HK-2 (cell line): ENCODE measurements around the gene PRSS38.
"Not testable (repeated sequence)": the region's sequence is repeated elsewhere in the genome, so short reads cannot be mapped to it uniquely, and the experiment has no call there.

Source experiments
- DNase-seq: peaks from one replicate; pipeline ENCODE4 v3.0.0-alpha.2; 2018; ENCODE audit not compliant: unreplicated experiment

The PRSS38 gene

GRCh38 chr1:227844320-227845146, 29.1 kb downstream of the PRSS38 start:
- DNase-seq = no peak

DNA sequence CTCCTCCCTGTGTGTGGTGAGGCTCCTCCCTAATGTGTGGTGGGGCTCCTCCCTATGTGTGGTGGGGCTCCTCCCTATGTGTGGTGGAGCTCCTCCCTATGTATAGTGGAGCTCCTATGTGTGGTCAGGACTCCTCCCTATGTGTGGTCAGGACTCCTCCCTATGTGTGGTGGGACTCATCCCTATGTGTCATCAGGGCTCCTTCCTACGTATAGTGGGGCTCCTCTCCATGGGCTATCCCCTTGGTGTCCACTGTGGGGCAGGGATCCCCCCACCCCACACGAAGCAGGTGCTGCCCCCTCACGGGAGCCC, 29.6 kb downstream of the PRSS38 start:
- no peak for DNase-seq

DNA sequence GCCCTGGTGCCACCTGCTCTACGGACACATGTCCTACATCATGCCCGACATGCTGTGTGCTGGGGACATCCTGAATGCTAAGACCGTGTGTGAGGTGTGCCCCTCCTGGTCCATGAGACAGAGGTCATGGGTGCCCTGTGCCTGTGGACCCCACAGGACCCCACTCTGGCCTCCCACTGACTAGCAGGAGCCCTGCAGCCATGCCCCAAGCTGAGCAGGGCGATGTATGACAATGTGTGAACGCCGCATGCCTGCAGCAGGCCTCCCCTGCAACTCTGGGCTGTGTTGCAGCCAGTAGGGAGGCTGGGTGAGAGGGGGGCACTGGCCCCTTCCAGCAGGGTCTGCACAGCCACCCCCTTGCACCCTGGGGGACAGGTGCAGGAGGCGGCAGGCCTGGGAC, 30.0 kb downstream of the PRSS38 start:
- DNase-seq = no peak

GRCh38 chr1:227846265-227846858, 30.9 kb downstream of the PRSS38 start:
- no peak for DNase-seq

- not testable (repeated sequence) for DNase-seq
Observed at GRCh38 chr1:227847046-227847445, 31.6 kb downstream of the PRSS38 start.

GRCh38 chr1:227848430-227848932, 33.0 kb downstream of the PRSS38 start:
- no peak for DNase-seq

- no peak for DNase-seq
Observed at GRCh38 chr1:227849251-227849650, 33.8 kb downstream of the PRSS38 start.

- DNase-seq = no peak
Observed at GRCh38 chr1:227854189-227854588, 38.7 kb downstream of the PRSS38 start.

DNA sequence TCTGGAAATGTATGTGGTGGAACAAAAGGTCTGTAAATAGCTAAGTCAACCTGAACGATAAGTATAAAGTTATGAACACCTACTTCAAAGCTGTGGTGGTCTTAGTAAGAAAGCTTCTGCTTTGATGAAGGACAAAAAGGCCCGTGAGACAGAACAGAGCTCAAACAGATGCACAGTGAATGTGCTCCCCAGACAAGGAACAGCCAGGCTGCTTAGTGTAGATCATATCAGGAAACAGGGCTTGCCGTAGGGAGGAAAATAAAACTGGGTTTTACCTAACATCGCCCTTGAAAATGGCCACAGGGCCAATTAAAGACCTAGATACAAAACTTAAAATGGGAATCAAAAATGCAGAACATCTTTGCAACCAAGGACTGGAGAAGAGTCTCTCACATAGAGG, 40.2 kb downstream of the PRSS38 start:
- no peak for DNase-seq

GRCh38 chr1:227856147-227856858, 40.8 kb downstream of the PRSS38 start:
- no peak for DNase-seq

DNA sequence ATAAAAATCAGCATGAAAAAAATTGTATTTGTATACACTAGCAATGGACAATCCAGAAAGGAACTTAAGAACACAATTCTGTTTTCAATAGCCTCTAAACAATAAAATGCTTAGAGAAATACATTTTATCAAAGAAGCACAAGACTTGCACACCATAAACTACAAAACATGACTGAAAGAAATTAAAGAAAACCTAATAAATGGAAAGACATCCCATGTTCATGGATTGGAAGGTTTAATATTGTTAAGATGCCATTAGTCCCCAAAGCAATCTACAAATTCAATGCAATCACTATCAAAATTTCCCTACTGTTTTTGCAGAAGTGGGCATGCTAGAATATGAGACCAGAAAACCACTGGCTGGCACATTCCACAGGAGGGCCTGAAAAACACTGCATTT, 49.4 kb downstream of the PRSS38 start:
- DNase-seq = no peak

DNA sequence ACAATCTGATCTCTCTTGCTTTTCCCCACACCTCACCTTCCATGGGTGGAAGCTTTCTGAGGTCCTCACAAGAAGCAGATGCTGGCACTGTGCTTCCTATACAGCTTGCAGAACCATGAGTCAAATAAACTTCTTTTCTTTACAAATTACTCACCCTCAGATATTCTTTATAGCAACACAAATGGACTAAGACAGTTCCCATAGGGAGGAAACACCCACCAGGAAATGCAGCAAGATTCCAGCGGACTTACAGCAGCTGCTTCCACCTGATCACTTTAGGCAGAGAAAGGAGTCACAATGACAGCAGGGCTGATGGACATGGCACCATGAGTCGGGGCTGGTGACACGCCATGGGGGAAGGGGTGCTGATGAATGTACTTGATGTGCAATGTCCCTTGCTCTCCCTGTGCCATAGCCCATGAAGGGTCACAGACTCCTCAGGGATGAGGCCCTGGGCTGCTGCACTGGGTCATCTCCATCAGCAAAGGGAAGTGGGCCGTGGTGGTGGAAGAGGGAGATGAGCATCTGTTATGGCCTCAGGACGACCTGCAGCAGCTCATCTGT, 53.9 kb downstream of the PRSS38 start:
- DNase-seq = no peak

GRCh38 chr1:227869851-227870305, 54.4 kb downstream of the PRSS38 start:
- no peak for DNase-seq

DNA sequence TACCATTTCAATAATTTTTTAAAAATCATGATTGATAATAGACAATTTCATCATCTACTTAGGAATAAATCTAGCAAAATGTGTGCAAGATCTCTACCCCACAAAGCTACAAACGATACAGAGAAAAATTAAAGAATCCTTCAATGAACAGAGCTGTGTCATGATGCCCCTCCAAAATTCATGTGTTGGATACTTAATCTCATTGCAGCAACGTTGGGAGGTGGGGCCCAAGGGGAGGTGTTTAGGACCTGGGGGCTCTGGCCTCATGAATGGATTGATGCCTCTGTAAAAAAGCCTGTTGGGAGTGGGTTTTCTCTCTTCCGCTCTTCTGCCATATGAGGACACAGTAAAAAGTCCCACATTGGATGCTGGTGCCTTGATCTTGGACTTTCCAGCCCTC, 54.9 kb downstream of the PRSS38 start:
- no peak for DNase-seq

DNA sequence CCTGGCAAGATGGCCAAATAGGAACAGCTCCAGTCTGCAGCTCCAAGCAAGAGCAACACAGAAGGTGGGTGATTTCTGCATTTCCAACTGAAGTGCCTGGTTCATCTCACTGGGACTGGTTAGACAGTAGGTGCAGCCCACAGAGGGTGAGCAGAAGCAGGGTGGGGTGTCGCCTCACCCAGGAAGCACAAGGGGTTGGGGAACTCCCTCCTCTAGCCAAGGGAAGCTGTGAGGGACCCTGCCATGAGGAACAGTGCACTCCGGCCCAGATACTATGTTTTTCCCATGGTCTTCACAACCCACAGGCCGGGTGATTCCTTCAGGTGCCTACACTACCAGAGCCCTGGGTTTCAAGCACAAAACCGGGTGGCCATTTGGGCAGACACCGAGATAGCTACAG, 56.4 kb downstream of the PRSS38 start:
- not testable (repeated sequence) for DNase-seq

GRCh38 chr1:227877810-227878209, 62.3 kb downstream of the PRSS38 start:
- DNase-seq = not testable (repeated sequence)

- no peak for DNase-seq
Observed at GRCh38 chr1:227880342-227880924, 65.0 kb downstream of the PRSS38 start.

DNA sequence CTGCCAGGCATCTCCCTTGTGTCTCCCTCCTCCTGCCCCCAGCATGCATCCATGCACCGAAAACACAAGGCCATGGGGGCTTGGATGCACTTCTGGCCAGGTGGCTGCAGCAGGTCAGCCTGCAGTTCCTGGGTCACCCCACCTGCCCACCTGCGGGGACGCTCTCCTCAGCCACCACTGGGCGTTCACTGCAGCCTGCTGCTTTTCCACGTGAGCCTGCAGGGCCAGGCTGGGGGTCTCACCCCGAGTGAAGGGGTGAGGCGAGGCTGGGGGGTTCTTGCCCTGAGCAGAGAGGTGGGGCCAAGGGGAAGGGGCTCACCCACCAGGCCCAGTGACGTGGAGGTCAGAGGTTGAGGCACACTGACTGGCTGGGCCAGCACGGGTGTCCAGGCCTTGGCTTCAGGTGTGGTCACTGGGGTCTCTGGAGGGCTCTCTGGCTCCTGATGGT, 67.6 kb downstream of the PRSS38 start:
- DNase-seq = no peak

DNA sequence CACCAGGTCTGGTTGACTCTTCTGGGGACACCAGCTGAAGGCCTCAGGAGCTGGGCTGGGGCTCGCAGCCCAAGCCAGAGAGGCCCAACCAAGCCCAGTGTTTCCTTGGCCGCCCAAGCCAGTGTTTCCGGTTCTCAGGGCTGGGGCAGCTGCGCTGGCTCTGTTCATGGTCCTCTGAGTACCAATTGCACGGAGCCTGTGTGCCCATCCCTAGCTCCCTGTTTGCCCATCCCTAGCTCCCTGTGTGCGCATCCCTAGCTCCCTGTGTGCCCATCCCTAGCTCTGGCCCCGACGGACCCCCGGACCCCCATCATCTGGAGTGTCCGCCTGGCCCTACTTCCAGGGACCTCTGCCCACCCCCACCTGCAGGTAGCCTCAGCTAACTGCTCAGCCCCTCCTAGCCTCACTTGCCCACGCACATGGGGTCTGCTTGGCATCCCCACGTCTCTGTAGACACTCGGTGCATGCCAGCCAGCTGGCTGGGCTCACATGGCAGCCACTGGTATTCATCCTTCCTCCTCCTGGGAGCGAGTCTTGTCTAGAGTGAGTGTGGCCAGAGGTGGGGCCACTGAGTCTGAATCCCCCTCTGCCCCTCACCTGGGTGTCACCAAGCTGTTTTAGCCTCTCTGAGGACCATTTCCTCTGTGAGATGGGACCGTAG, 68.3 kb downstream of the PRSS38 start:
- no peak for DNase-seq

- no peak for DNase-seq
Observed at GRCh38 chr1:227884370-227885134, 69.1 kb downstream of the PRSS38 start.
